Neural progenitor cell (in vitro differentiated cells): Measurements from ENCODE around the gene NCEH1.

Experiments used
- CTCF ChIP-seq: fragments of 200-600 bp; sonication (generic); IDR thresholded peaks from 2 replicates; pipeline ENCODE4 v1.5.1; 2017; ENCODE audit warnings: antibody characterized with exemption, mild to moderate bottlenecking
- EZH2 ChIP-seq: fragments of 200-600 bp; sonication (generic); IDR thresholded peaks from 2 replicates; pipeline ENCODE4 v1.6.1; 2017; ENCODE audit warnings: antibody characterized with exemption, mild to moderate bottlenecking, moderate library complexity
- EZH2phosphoT487 ChIP-seq: fragments of 200-600 bp; sonication (generic); IDR thresholded peaks from 2 replicates; pipeline ENCODE4 v1.6.1; 2017; ENCODE audit warnings: antibody characterized with exemption

GRCh38 chr3:172666181-172666872, 44.5 kb downstream of the NCEH1 start:
- no peak for TF ChIP-seq CTCF
- TF ChIP-seq EZH2 = no peak
- no peak for TF ChIP-seq EZH2phosphoT487
